ENCODE measurements around the gene HMMR.

Gene HMMR

GRCh38 chr5:163436515-163436914, 23.9 kb upstream of the HMMR start:
- no peak for DNase-seq (ENCODE audit: extremely low read depth, low read depth)
- TF ChIP-seq CTCF (IDR thresholded peaks at IDR 0.05; ENCODE audit: low read depth, low read length, missing control alignments): no peak
- H3K4me3 ChIP-seq (replicated peaks; ENCODE audit: low read depth, low read length): no peak overlapping the region

- TF ChIP-seq CTCF (IDR thresholded peaks at IDR 0.05; ENCODE audit: low read depth, low read length, missing control alignments): no peak
- DNase-seq (ENCODE audit: extremely low read depth, low read depth): no peak
Measured at GRCh38 chr5:163437011-163437308, 23.5 kb upstream of the HMMR start.

GRCh38 chr5:163437309-163438182, 22.9 kb upstream of the HMMR start, which contains the start of gene CCNG1:
Gene CCNG1 (plus strand): TSS chr5:163437595. CDS start chr5:163439257, 1,662 bp downstream.
- peak; percentile 86 for DNase-seq (ENCODE audit: extremely low read depth, low read depth)
- H3K4me3 ChIP-seq (replicated peaks; ENCODE audit: low read depth, low read length): peak within 1 kb of the TSS; percentile 97
- TF ChIP-seq CTCF (IDR thresholded peaks at IDR 0.05; ENCODE audit: low read depth, low read length, missing control alignments): no peak

More at GRCh38 chr5:163437011-163437308, 23.5 kb upstream of the HMMR start:
- H3K4me3 ChIP-seq (replicated peaks; ENCODE audit: low read depth, low read length): peak overlapping the region; percentile 97

GRCh38 chr5:163439092-163439425, 21.4 kb upstream of the HMMR start:
- DNase-seq (ENCODE audit: extremely low read depth, low read depth): no peak
- H3K4me3 ChIP-seq (replicated peaks; ENCODE audit: low read depth, low read length): peak overlapping the region; percentile 97
- no peak for TF ChIP-seq CTCF (IDR thresholded peaks at IDR 0.05; ENCODE audit: low read depth, low read length, missing control alignments)

- DNase-seq (ENCODE audit: extremely low read depth, low read depth): no peak
- H3K4me3 ChIP-seq (replicated peaks; ENCODE audit: low read depth, low read length): no peak overlapping the region
- no peak for TF ChIP-seq CTCF (IDR thresholded peaks at IDR 0.05; ENCODE audit: low read depth, low read length, missing control alignments)
Measured at GRCh38 chr5:163440954-163441353, 19.5 kb upstream of the HMMR start.

- no peak for TF ChIP-seq CTCF (IDR thresholded peaks at IDR 0.05; ENCODE audit: low read depth, low read length, missing control alignments)
- no peak for DNase-seq (ENCODE audit: extremely low read depth, low read depth)
Measured at GRCh38 chr5:163444526-163444925, 15.9 kb upstream of the HMMR start.

More at GRCh38 chr5:163444526-163444925, 15.9 kb upstream of the HMMR start:
- H3K4me3 ChIP-seq (replicated peaks; ENCODE audit: low read depth, low read length): no peak overlapping the region

All from HFF-Myc (cell line).